DMS 273 treated with DMSO at 0.1 percent for 48 hours (cell line): ENCODE results near the gene CCDC150.
"Not testable (repeated sequence)": the region's sequence is repeated elsewhere in the genome, so short reads cannot be mapped to it uniquely, and the experiment has no call there.

Source experiments
- DNase-seq: peaks from one replicate; lab custom pipeline; 2025; lab: John Stamatoyannopoulos, UW

CCDC150 gene

DNA sequence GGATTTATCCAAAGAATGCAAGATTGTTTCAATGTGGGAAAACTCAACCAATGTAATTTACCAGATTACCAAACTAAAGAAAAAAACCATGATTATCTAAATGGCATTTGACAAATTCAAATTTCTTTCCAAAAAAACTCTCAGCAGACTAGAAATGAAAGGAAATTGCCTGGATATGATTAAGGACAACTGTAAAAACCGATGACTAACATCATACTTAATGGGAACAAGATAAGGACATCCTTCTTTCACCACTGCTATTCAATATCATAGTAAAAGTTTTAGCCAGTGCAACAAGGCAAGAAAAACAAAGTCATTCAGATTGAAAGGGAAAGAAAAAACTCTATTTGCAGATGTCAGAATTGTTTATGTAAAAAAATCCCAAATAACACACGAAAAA lies 4.4 kb upstream of the CCDC150 start:
- DNase-seq, result no peak

GRCh38 chr2:196638765-196639164 lies 750 bp upstream of the CCDC150 start:
- no peak for DNase-seq

DNA sequence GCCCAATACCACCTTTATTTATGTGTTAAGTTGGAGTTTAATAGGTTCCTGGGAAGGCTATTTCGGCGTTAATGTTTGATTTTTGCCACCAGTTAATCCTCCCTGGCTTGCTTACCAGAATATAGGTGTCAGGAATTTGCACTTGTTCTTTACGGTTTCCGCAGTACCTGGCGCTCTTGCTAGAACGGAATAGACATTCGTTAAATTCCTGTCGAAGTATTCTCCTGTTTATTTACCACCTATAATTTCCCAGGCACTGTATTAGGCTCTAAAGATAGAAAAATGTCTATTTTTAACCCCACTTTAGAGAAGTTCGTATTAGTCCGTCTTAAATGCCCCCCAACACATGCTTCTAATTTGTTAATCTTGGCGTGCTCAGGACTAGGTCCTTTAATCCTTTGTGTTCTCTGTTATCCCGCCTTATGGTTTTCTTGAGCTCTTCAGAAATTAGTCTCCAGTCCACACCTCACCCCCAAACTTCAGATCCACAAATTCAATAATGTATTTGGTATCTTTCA lies 575 bp downstream of the CCDC150 start:
- no peak for DNase-seq

GRCh38 chr2:196649202-196649601 lies 9.7 kb downstream of the CCDC150 start:
- no peak for DNase-seq

DNA sequence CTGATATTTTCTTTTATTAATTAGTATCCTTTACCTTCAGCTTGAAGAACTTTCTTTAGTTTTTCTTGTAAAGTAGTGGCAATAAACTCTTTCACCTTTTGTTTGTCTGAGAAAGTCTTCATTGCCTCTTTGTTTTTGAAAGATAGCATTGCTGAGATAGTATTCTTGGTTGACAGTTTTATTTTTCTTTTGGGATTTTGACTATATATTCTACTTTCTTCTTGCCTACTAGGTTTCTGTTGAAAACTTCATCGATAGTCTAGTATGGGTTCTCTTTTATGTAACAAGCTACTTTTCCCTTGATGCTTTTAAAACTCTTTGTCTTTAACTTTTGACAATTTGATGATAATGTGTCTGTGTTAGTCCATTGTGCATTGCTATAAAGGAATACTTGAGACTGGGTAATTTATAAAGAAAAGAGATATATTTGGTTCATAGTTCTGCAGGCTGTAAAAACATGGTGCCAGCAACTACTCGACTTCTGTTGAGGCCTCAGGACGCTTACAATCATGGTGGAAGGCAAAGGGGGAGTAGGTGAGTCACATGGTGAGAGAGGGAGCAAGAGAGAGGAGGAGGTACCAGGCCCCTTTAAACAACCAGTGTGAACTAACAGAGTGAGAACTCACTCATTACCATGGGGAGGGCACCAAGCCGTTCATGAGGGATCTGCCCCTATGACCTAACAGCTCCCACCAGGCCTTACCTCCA lies 12.0 kb downstream of the CCDC150 start:
- DNase-seq, result no peak

DNA sequence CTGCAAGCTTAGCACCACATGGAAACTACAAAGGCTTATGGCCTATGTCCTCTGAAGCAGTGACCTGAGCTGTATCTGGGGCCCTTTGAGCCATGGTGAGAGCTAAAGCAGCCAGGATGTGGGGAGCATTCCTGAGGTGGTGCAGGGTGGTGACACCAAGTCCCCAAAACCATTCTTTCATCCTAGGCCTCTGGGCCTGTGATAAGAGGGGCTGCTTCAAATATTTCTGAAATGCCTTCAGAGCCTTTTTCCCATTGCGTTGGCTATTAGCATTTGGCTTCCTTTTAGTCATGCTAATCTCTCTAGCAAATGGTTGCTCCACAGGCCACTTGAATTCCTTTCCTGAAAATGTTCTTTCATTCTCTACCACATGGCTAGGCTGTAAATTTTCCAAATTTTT lies 13.4 kb downstream of the CCDC150 start:
- no peak for DNase-seq

GRCh38 chr2:196653843-196654242 lies 14.3 kb downstream of the CCDC150 start:
- no peak for DNase-seq

GRCh38 chr2:196655761-196656160 lies 16.2 kb downstream of the CCDC150 start:
- no peak for DNase-seq

GRCh38 chr2:196657333-196657732 lies 17.8 kb downstream of the CCDC150 start:
- DNase-seq, result no peak

- no peak for DNase-seq
Measured at GRCh38 chr2:196659844-196660243, 20.3 kb downstream of the CCDC150 start.

DNA sequence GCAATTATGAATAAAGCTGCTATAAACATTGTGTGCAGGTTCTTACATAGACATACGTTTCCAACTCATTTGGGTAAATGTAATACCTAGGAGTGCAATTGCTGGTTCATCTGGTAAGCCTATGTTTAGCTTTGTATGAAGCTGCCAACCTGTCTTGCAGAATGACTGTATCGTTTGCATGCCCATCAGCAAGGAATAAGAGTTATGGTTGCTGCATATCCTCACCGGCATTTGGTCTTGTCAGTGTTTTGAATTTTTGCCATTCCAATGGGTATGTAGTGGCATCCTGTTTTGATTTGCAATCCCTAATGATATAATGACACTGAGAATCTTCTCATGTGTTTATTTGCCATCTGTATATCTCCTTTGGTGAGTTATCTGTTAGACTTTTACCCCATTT lies 20.7 kb downstream of the CCDC150 start:
- DNase-seq, result no peak

DNA sequence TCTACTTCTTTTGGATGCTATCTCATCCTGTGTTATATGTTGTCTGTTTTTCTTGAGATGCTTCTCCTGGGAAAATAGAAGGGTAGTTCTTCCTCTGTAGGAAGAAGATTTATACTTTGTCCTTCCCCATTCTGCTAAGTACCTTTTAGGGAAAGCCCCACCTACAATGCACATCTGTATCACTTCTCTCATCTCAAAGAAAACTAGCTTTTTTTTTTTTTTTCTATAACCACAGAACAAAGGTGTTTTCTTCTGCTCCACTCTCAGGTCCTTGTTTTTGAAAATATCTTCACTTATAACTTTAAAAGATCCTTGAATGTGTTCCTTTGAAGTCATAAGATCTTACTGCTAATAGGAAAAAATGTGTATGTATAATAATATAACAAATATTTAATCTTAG lies 30.8 kb downstream of the CCDC150 start:
- DNase-seq, result no peak

GRCh38 chr2:196675963-196676362 lies 36.4 kb downstream of the CCDC150 start:
- DNase-seq, result no peak

GRCh38 chr2:196677404-196677803 lies 37.9 kb downstream of the CCDC150 start:
- DNase-seq, result no peak

- no peak for DNase-seq
Measured at GRCh38 chr2:196679368-196679767, 39.9 kb downstream of the CCDC150 start.

DNA sequence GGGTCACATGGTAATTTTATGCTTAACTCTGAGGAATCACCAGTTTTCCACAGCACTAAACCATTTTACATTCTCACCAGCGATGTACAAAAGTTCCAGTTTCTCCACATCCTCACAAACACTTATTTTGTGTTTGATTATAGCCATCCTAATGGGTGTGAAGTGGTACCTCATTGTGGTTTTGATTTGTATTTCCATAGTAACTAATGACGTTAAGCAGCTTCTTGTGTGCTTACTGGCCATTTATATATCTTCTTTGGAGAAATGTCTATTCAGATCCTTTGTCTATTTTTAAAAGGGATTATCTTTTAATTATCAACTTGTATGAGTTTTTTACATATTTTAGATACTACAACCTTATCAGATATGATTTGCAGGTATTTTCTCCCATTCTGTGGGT lies 42.0 kb downstream of the CCDC150 start:
- DNase-seq, result no peak

GRCh38 chr2:196685792-196686191 lies 46.3 kb downstream of the CCDC150 start:
- no peak for DNase-seq

GRCh38 chr2:196686737-196687136 lies 47.2 kb downstream of the CCDC150 start:
- DNase-seq, result not testable (repeated sequence)

DNA sequence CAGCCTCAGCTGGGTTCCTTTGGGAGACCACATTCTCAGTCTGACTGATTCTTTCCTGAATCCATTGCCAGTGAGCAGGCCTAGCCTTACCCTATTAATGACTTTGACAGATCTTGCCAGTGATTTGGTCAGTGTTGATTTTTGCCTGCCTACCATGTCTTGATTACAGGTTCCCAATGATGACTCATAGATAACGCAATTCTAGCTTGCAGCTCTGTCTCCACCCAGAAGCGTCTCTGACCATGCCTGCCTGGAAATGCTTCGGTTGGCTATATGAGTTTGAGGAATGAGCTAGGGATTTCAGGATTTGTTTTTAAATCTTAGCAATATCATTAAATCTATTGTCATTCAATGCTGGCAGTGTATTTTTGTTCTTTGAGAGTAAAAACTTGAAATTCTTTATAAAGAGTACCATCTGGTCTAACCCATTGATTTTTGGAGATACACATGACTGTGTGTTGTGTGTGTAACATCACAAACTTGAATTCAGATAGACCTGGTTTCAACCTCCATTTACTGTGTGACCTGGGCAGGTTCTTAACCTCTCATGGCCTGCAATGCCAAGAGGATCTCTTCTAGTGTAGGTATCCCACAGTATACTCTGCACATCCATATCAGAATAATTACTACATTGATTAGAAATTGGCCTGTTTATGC lies 57.0 kb downstream of the CCDC150 start:
- no peak for DNase-seq

DNA sequence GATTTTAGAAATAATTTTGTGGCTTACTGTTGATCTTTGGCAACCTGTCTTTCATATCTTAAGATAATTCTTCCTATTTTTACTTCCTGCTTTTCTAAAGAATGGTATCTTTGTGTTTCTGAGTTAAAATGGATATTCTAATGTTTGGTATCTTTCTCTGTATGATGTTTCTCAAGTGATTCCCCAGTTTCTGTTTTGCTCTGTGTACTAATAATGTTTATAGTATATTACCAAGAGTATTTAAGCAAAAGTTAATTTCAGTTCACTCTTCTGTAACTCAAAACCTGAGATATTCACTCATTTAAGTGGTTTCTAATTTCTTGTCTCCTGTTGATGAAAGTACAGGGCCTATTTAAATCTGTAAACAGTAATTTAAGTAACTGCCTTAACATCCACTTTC lies 58.3 kb downstream of the CCDC150 start:
- no peak for DNase-seq

- no peak for DNase-seq
Measured at GRCh38 chr2:196702641-196703040, 63.1 kb downstream of the CCDC150 start.

GRCh38 chr2:196703695-196704094 lies 64.2 kb downstream of the CCDC150 start:
- DNase-seq, result no peak

GRCh38 chr2:196710056-196710455 lies 70.5 kb downstream of the CCDC150 start:
- not testable (repeated sequence) for DNase-seq

- no peak for DNase-seq
Measured at GRCh38 chr2:196711625-196712024, 72.1 kb downstream of the CCDC150 start.
